ENCODE measurements around the gene SSH2.
A peak's percentile ranks its signal among the peaks of the same experiment; 100 is the strongest.
"Not testable (repeated sequence)": the region's sequence is repeated elsewhere in the genome, so short reads cannot be mapped to it uniquely, and the experiment has no call there.

Gene SSH2

DNA sequence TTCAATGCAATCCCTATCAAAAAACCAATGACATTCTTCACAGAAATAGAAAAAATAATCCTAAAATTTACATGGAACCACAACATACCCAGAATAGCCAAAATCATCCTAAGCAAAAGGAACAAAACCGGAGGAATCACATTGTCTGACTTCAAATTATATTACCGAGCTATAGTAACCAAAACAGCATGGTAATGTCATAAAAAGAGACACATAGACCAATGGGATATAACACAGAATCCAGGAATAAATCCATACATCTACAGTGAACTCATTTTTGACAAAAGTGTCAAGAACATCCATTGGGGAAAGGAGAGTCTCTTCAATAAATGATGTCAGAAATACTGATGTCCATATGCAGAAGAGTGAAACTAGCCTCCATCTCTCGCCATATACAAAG, 201.5 kb downstream of the SSH2 start:
- no peak for DNase-seq

- no peak for DNase-seq
These were observed 203.2 kb downstream of the SSH2 start for GRCh38 chr17:29726715-29727252.

- not testable (repeated sequence) for DNase-seq
These were observed 204.6 kb downstream of the SSH2 start for GRCh38 chr17:29725408-29725807.

GRCh38 chr17:29723278-29724047, 206.6 kb downstream of the SSH2 start:
- DNase-seq, result peak; percentile 21

DNA sequence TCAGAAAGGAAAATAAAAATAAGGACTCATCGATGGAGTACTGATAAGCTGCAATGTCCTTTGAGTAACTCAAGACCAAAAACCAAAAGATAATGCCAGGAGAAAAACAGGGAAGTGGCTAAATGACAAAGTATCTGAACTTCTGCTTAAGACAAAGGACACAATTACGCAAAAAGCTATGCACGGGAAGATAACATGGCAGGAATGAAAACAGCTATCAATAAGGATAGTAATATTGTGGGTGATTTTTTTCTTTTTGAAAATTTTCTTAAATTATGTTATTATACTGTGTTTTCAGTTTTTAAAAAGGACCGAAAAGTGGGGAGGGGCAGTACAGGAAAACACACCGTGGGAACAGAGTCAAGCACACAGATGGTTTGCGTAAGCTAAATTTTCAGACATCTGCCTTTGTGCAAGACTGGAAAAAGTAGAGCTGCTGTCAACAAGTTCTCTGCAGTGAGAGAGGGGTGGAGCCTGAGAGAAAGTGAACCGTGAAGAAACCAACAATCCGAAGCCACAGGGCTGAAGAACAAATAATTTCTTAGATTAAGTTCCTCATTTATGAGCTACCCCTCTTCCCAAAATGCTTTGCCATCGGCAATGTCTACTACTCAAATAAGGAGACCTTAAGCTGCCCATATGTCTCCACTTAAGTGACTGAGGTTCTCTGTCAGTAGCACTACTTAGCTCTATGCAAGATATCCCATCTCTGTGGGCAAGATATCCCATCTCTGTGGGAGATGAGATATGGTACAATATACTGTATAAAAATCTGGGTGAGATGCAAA, 207.4 kb downstream of the SSH2 start:
- peak; percentile 79 for DNase-seq

- no peak for DNase-seq
These were observed 209.5 kb downstream of the SSH2 start for GRCh38 chr17:29720551-29720950.

- DNase-seq, result no peak
These were observed 210.6 kb downstream of the SSH2 start for GRCh38 chr17:29719469-29719868.

GRCh38 chr17:29718446-29719039, 211.5 kb downstream of the SSH2 start:
- no peak for DNase-seq

DNA sequence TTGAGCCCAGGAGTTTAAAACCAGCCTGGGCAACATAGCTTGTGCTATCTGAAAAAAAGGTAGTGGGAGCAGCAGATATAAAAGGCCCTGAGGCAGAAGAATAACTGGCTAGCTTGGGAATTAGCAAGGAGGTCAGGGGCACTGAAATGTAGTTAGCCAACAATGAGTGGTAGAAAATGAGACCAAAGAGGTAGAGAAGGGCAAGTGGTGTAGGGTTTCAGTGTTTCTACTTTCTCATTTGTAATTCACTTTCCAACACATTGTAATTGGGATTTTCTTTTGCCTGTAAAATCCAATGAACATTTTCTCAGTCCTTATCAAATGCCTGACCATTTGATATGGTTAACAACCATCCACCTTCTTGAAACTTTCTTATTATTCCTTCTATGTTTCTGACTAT, 212.2 kb downstream of the SSH2 start:
- DNase-seq, result no peak

- no peak for DNase-seq
These were observed 213.5 kb downstream of the SSH2 start for GRCh38 chr17:29716566-29716965.

- DNase-seq, result no peak
These were observed 214.3 kb downstream of the SSH2 start for GRCh38 chr17:29715680-29716079.

DNA sequence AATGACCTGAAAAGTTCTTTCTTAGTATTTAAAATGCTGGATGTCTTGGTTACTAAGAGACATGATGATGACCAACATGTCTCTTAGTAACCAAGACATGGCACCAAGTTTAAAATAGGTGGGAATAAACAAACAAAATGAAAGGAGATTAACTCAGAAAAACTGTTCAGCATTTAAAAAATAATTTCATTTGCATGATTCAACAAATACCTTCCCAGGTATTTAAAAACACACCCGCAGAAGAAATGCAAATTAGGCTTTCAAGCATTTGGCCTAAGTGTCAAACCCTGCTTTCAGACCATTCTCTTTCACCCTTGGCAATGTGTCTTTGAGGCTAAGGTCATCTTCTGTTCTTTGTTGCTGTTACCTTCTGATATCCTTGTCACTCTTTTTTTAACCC, 215.9 kb downstream of the SSH2 start:
- no peak for DNase-seq

- DNase-seq, result no peak
These were observed 216.4 kb downstream of the SSH2 start for GRCh38 chr17:29713626-29714025.

GRCh38 chr17:29711588-29712385, 218.2 kb downstream of the SSH2 start:
- DNase-seq, result no peak

DNA sequence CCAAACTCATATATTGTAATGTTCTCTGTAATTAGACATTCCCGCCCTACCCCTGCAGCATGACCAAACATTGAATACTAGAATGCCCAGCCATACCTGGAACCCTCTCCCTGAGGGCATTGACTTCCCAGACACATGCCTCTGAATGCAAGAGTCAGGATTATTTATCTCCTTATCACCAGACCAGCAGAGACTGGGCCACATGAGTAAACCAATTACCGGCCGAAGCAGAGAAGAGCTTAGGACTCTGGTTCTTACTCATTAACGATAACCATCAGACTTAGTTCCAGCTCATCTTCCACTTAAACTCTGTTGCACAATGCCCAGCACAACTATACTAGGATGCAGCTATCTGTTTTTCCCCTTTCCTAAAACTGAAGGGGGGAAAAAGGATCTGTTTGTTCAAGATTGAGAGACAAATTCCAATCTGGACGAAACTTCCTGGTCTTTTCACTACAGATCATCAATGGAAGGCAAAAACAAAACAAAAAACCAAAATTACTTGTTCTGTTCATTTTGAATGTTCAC, 219.1 kb downstream of the SSH2 start:
- DNase-seq, result no peak

DNA sequence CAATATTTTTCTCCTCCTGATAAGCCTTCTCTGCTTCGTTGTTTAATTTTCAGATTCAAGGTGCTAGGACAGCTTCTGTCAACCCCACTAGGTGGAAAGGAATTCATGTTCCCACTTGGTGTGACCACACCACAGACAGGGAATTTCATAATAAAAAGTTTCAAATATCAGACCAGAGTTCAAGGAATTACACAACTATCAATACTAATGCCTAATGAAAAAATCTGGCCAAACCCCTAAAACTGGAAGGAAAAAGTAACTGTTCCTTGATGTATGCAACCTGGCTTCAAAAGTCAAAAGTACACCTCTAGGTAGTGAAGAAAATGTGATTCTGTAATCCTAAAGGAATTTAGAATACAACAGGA, 219.5 kb downstream of the SSH2 start:
- DNase-seq, result no peak

GRCh38 chr17:29709866-29710519, 220.0 kb downstream of the SSH2 start:
- DNase-seq, result no peak

GRCh38 chr17:29707212-29707571, 222.8 kb downstream of the SSH2 start:
- DNase-seq, result no peak

DNA sequence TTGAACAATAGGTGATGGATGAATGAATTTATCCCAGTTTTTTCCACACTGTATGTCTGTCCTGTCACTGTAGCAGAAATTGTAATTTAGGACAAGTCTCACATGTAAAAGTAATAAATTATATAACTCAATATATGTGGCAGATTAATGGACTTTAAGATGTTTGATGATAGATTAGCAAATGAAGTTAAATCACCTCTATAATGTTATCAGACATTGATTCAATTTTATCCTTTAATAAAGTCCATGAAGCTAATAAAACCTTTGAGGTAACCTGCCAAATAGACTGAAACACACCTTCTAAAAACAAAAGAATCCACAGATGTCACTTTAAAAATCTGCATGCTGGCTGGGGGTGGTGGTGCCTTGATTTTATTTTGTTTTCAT, 224.0 kb downstream of the SSH2 start:
- DNase-seq, result no peak

- DNase-seq, result no peak
These were observed 224.6 kb downstream of the SSH2 start for GRCh38 chr17:29705386-29705785.

DNA sequence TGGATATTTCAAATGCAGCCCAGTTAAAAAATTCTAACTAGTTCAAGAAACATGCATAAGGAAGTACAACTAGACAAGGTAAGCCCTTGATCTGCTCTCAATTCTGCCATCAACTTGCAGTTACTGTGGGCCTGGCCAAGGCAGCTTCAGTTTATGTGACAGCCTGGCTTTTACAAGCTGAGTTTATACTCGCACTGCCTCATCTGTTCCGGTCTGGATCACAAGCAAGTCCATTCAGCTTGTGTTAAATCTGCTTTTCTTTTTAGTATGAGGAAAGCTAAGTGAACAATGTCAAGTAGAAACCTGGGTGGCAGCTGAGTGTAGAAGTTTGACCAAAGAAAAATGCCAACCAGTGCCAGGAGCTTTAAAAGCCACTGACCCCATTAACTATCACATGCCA, 230.7 kb downstream of the SSH2 start:
- DNase-seq, result no peak

GRCh38 chr17:29698837-29699236, 231.2 kb downstream of the SSH2 start:
- DNase-seq, result no peak

All from CD4-positive, alpha-beta T cell treated with Interferon gamma for 1 hour (primary cell).